Uterus (tissue), 4 donors: ENCODE results near the gene CCT5. TPM values are rescaled to one million over a fixed set of nuclear protein-coding genes. Genes with fewer than 3 reads are reported as not detected.

Experiments used
- DNase-seq, 2 donors: peaks; one replicate each; pipeline ENCODE4 v3.0.0-alpha.2; 2019 to 2020
- H3K27ac ChIP-seq, 2 donors: fragments of 200-600 bp; sonication (generic); 1 replicate in 1 of 2; 2 replicates in 1 of 2; pipeline ENCODE4 v1.5.1; 2016 to 2018
- H3K27me3 ChIP-seq, 2 donors: fragments of 200-600 bp; sonication (generic); one replicate each; pipeline ENCODE4 v1.5.1; 2018 to 2019; ENCODE audit warnings: control low read depth in 1 of 2
- H3K36me3 ChIP-seq, 2 donors: fragments of 200-600 bp; sonication (generic); one replicate each; pipeline ENCODE4 v1.5.1; 2019; ENCODE audit warnings: control low read depth in 1 of 2
- H3K4me1 ChIP-seq, 2 donors: fragments of 200-600 bp; sonication (generic); one replicate each; pipeline ENCODE4 v1.5.1; 2018 to 2019; ENCODE audit warnings: control low read depth in 1 of 2
- H3K4me3 ChIP-seq, 2 donors: fragments of 200-600 bp; sonication (generic); 1 replicate in 1 of 2; 2 replicates in 1 of 2; pipeline ENCODE4 v1.5.1; 2018 to 2019; ENCODE audit warnings: mild to moderate bottlenecking in 1 of 2
- H3K9me3 ChIP-seq, 2 donors: fragments of 200-600 bp; sonication (generic); one replicate each; pipeline ENCODE4 v1.5.1; 2019; ENCODE audit warnings: control low read depth in 1 of 2
- CTCF ChIP-seq, 4 experiments: fragments of 200-600 bp in 2 of 4; fragments of 450-650 bp in 2 of 4; sonication (generic) in 2 of 4; IDR thresholded peaks; one replicate each; pipeline ENCODE4 v1.5.1; 2016 to 2019; ENCODE audit warnings: antibody characterized with exemption in 4 of 4, mild to moderate bottlenecking in 2 of 4, moderate library complexity in 1 of 4
- POLR2A ChIP-seq, 2 donors: fragments of 450-650 bp; IDR thresholded peaks; one replicate each; pipeline ENCODE4 v1.6.1; 2016; ENCODE audit warnings: antibody characterized with exemption in 2 of 2, mild to moderate bottlenecking in 1 of 2, moderate library complexity in 1 of 2
- intact Hi-C: fragments of 100-400 bp; cut with DNase I; formaldehyde crosslinking; loops from one replicate; pipeline ENCODE4 v1.15.1; 2023; ENCODE audit warnings: low total_unique reads
- total RNA-seq, 4 donors: library from RNA; depleted of rRNA in 3 of 4; stranded (reverse); fragments of >200 nt in 3 of 4; gene quantifications; one replicate each; pipeline versions ENCODE4 v1.1.0 to v1.2.4, GENCODE V29; 2014 to 2023
- donor health status: DM: yes; HTN: yes; CAD: no.

The CCT5 gene
- total RNA-seq, 4 donors from 2014 or later: 57.6 to 251 (median 81.2) TPM

DNA sequence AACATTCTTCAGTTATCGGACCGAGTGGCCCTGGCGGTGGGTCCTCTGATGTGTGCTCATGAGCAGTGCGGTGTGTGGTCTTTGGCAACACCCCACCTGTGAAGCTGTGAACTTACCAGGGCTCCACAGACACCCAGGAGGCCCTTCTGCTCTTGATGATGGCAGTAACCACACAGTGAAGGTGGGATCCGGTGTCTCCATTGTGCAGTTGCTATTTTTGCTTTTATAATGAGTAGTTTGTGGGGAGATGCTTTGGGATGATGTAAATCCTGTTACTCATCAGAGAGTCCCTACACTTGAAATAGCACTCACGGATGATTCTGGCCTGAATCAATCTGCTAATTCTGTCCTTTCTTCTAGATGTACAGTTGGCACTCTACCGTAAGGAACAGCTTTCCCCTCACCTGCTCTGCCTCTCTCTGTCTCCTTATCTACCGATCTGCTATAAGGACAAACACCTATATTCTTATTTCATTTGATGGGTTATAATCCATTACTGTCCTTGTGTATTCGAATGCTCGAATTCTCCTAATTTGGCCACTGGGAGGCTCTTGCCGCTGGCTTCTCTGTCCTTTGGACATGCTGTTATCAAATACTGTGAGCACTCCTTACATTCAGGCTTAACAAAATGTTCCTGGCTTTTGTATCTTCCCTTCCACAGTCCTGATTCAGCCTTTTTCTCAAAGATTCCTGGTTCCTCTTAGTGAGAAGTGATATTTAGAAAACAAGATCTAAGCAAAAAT is 20.6 kb upstream of the CCT5 start:
- Histone ChIP-seq H3K27me3 (no peaks in the 10 kb centered on the region), H3K4me3 (no peak overlapping the region), H3K36me3 (no peaks in the 10 kb centered on the region), H3K4me1 (no peaks in the 10 kb centered on the region), H3K27ac (no peak overlapping the region), H3K9me3 (no peaks in the 10 kb centered on the region)
- no peak for DNase-seq
- TF ChIP-seq CTCF (IDR thresholded peaks at IDR 0.05) (no peak), POLR2A (IDR thresholded peaks at IDR 0.05) (no peak)
- intact Hi-C loops: no loop called here

DNA sequence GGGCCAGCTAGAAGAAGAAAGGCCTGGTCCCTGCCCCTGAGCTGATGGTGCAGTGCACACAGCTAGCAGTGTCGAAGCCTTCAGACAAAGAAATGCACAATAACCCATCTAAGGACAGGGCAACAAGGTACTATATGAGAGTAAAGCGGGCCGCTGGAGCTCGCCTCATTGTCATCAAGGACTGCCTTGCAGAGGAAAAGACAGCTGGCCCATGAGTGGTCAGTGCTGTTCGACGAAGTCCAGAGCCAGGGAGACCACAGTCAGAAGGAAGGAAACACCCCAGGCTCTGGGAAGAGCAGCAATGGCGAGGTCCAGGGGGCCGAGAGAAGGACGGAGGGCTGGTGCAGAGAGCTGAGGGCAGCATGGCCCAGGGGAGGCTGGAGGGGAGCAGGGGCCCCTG is 17.7 kb upstream of the CCT5 start:
- no peak overlapping the region for H3K4me3 ChIP-seq
- no peaks in the 10 kb centered on the region for H3K27me3 ChIP-seq
- no peaks in the 10 kb centered on the region for H3K36me3 ChIP-seq
- no peak for DNase-seq
- no peaks in the 10 kb centered on the region for H3K4me1 ChIP-seq
- intact Hi-C loops: no loop called here
- no peak overlapping the region for H3K27ac ChIP-seq
- no peaks in the 10 kb centered on the region for H3K9me3 ChIP-seq
- TF ChIP-seq POLR2A (IDR thresholded peaks at IDR 0.05) (no peak), CTCF (IDR thresholded peaks at IDR 0.05) (no peak)

DNA sequence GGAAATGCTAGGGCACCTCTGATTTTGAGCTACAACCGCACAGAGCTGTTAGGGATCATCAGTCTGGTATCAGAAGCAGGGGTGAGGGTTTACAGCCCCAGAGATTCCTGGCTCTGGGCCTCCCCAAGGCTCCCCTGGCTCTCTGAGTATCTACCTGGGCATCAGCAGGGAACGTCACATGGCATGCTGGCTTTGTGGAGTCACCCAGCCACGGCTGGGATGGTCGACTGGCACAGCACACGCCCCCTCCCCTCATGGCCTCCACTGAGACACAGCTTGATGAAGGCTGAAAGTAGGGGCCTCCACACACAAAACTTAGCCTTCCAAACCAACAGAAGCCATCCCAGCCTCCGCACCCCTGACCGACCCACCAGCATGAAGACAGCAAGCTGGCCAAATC is 17.1 kb upstream of the CCT5 start:
- no peaks in the 10 kb centered on the region for H3K27me3 ChIP-seq
- intact Hi-C loops: no loop called here
- H3K4me3 ChIP-seq: no peak overlapping the region
- no peaks in the 10 kb centered on the region for H3K9me3 ChIP-seq
- no peak for DNase-seq
- H3K36me3 ChIP-seq: no peaks in the 10 kb centered on the region
- no peaks in the 10 kb centered on the region for H3K4me1 ChIP-seq
- TF ChIP-seq POLR2A (IDR thresholded peaks at IDR 0.05) (no peak), CTCF (IDR thresholded peaks at IDR 0.05) (no peak)
- no peak overlapping the region for H3K27ac ChIP-seq

GRCh38 chr5:10233505-10233904 is 16.6 kb upstream of the CCT5 start:
- TF ChIP-seq CTCF (IDR thresholded peaks at IDR 0.05) (no peak), POLR2A (IDR thresholded peaks at IDR 0.05) (no peak)
- Histone ChIP-seq H3K36me3 (no peaks in the 10 kb centered on the region), H3K27ac (no peak overlapping the region), H3K4me1 (no peaks in the 10 kb centered on the region), H3K27me3 (no peaks in the 10 kb centered on the region), H3K9me3 (no peaks in the 10 kb centered on the region), H3K4me3 (no peak overlapping the region)
- intact Hi-C loops: no loop called here
- DNase-seq: no peak

DNA sequence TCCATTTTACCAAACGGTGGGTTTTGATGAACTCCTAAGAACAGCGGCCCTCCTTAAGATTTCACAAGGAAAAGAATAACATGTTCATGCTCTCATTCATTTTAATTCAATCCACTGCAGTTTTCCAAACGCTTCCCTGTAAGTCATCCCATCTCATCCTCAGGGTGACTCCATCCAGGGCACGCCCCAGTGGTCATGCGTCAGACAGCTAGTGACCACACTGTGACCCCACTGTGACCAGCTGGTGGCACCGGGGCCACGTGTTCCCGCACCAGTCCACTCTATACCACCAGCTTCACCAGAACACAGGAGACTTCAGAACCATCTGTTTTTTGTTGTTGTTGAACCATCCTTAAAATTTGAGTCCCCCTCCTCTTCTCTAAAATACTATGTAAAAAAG is 14.7 kb upstream of the CCT5 start:
- Histone ChIP-seq H3K36me3 (no peaks in the 10 kb centered on the region), H3K4me3 (no peak overlapping the region), H3K4me1 (no peaks in the 10 kb centered on the region), H3K27ac (no peak overlapping the region), H3K9me3 (no peaks in the 10 kb centered on the region), H3K27me3 (no peaks in the 10 kb centered on the region)
- no peak for TF ChIP-seq CTCF (IDR thresholded peaks at IDR 0.05)
- no peak for TF ChIP-seq POLR2A (IDR thresholded peaks at IDR 0.05)
- no peak for DNase-seq
- intact Hi-C loops: no loop called here
